ENCODE measurements around the gene RAB5A.
"Not testable (repeated sequence)": the region's sequence is repeated elsewhere in the genome, so short reads cannot be mapped to it uniquely, and the experiment has no call there.

RAB5A gene

DNA sequence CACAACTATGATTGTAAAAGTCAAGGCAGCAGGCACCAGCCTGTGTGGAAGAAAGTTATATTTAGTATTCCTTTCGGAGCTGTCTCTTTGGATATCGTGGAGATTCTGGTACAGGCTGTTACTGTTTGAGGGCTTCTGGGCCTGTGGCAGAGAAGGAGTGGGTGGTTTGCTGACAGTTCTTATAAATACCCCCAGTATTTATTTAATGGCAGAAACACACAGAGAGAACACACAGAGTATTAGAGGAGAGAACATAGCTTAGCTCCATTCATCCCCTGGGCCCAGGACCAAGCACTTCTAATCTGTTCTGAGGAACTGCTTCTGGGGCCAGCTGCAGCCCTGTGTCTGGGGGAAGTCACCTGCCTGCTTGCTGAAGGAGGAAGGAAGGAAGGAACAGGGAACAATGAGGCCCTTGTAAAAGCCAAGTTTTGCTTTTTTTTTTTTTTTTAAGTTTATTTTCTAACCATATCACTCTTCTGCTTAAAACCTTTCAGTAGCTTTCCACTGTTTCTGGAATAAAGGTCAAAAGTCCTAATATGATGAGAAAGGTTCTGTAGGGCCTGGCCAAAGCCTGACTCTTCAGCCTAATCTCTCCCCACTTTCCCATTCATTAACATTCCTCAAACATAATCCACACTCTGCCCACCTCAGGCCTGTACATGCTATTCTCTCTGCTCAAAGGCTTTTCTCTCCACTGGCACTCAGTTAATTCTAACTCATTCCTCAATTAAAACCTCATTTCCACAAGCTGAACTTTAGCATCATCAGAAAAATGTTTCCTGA, 76.9 kb downstream of the RAB5A start:
- H3K9ac ChIP-seq (ENCODE audit: low read length) = no peak overlapping the region
- no peak overlapping the region for H3K4me3 ChIP-seq (ENCODE audit: low read length)
- H4K20me1 ChIP-seq (ENCODE audit: insufficient read depth, low read length) = no peaks in the 10 kb centered on the region
- no peaks in the 10 kb centered on the region for H3K79me2 ChIP-seq (ENCODE audit: low read length)
- no peak overlapping the region for H3K4me2 ChIP-seq (ENCODE audit: low read length)
- H3K36me3 ChIP-seq (replicated peaks; ENCODE audit: low read depth, low read length) = no peaks in the 10 kb centered on the region
- H3K9me3 ChIP-seq (ENCODE audit: insufficient read depth, low read length) = no peaks in the 10 kb centered on the region
- no peak overlapping the region for H3K27ac ChIP-seq (ENCODE audit: low read length)
- TF ChIP-seq EZH2phosphoT487 (IDR thresholded peaks at IDR 0.05; ENCODE audit: low read depth) = no peak
- TF ChIP-seq, protein P1, sequence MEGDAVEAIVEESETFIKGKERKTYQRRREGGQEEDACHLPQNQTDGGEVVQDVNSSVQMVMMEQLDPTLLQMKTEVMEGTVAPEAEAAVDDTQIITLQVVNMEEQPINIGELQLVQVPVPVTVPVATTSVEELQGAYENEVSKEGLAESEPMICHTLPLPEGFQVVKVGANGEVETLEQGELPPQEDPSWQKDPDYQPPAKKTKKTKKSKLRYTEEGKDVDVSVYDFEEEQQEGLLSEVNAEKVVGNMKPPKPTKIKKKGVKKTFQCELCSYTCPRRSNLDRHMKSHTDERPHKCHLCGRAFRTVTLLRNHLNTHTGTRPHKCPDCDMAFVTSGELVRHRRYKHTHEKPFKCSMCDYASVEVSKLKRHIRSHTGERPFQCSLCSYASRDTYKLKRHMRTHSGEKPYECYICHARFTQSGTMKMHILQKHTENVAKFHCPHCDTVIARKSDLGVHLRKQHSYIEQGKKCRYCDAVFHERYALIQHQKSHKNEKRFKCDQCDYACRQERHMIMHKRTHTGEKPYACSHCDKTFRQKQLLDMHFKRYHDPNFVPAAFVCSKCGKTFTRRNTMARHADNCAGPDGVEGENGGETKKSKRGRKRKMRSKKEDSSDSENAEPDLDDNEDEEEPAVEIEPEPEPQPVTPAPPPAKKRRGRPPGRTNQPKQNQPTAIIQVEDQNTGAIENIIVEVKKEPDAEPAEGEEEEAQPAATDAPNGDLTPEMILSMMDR (IDR thresholded peaks at IDR 0.05; ENCODE audit: low read depth, low read length) = no peak
- peaks cover 9% of the 10 kb centered on the region for H3K4me1 ChIP-seq (ENCODE audit: low read length)
- H3K27me3 ChIP-seq (ENCODE audit: low read depth, low read length) = no peaks in the 10 kb centered on the region
- peak overlapping the region; percentile 52 for H2AFZ ChIP-seq (ENCODE audit: low read depth, low read length)

DNA sequence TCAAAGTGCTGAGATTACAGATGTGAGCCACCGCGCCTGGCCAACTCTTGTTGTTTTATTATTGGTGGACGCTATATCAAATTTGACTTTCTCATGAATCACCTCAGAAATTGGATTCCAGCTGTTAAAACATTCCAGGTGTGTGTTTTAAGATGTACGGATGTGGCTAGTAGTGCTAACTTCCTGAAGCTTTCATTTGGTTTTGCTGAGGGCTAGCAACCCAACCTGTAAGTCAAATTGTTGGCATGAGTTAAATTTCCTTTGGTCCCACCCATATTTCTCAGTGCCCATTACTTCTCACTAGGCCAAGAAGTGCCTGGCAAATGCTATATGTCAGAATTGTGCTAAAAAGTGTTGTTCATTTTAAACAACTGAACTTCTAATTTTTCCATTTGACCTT, 80.2 kb downstream of the RAB5A start:
- Histone ChIP-seq H3K27ac (ENCODE audit: low read length) (no peak overlapping the region), H3K36me3 (replicated peaks; ENCODE audit: low read depth, low read length) (no peaks in the 10 kb centered on the region), H3K4me1 (ENCODE audit: low read length) (peaks cover 9% of the 10 kb centered on the region), H3K9me3 (ENCODE audit: insufficient read depth, low read length) (no peaks in the 10 kb centered on the region), H3K79me2 (ENCODE audit: low read length) (no peaks in the 10 kb centered on the region), H3K9ac (ENCODE audit: low read length) (no peak overlapping the region), H3K4me2 (ENCODE audit: low read length) (no peak overlapping the region), H2AFZ (ENCODE audit: low read depth, low read length) (no peak overlapping the region), H3K27me3 (ENCODE audit: low read depth, low read length) (no peaks in the 10 kb centered on the region), H3K4me3 (ENCODE audit: low read length) (no peak overlapping the region), H4K20me1 (ENCODE audit: insufficient read depth, low read length) (no peaks in the 10 kb centered on the region)
- TF ChIP-seq, protein P1 (IDR thresholded peaks at IDR 0.05; ENCODE audit: low read depth, low read length) = no peak
- TF ChIP-seq EZH2phosphoT487 (IDR thresholded peaks at IDR 0.05; ENCODE audit: low read depth) = no peak

DNA sequence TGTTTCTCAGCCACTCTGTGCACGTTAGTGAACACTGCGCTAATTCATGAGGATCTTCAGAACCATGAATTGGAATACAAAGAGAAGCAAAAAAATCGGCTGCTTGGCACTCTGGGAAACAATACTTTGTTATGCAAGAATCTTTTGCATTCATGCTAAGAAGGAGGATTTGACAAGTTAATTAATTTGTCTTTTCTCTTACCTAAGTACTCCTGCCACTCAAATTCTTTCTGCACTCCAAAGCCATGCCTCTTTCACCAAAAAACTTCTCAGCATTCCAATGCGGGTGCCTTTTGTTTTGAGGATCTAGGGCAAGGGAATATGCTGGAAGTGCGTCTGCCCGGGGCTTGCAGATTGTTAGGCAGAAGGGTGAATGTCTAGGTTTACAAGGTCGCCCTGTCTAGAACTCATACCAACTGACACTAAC, 82.0 kb downstream of the RAB5A start:
- H3K4me3 ChIP-seq (ENCODE audit: low read length) = no peak overlapping the region
- H3K27ac ChIP-seq (ENCODE audit: low read length) = no peak overlapping the region
- no peak overlapping the region for H2AFZ ChIP-seq (ENCODE audit: low read depth, low read length)
- no peaks in the 10 kb centered on the region for H3K9me3 ChIP-seq (ENCODE audit: insufficient read depth, low read length)
- H3K4me1 ChIP-seq (ENCODE audit: low read length) = peaks cover 3% of the 10 kb centered on the region
- H3K36me3 ChIP-seq (replicated peaks; ENCODE audit: low read depth, low read length) = no peaks in the 10 kb centered on the region
- no peak overlapping the region for H3K4me2 ChIP-seq (ENCODE audit: low read length)
- H4K20me1 ChIP-seq (ENCODE audit: insufficient read depth, low read length) = no peaks in the 10 kb centered on the region
- TF ChIP-seq, protein P1 (IDR thresholded peaks at IDR 0.05; ENCODE audit: low read depth, low read length) = no peak
- no peak for TF ChIP-seq EZH2phosphoT487 (IDR thresholded peaks at IDR 0.05; ENCODE audit: low read depth)
- no peaks in the 10 kb centered on the region for H3K27me3 ChIP-seq (ENCODE audit: low read depth, low read length)
- H3K79me2 ChIP-seq (ENCODE audit: low read length) = no peaks in the 10 kb centered on the region
- no peak overlapping the region for H3K9ac ChIP-seq (ENCODE audit: low read length)

DNA sequence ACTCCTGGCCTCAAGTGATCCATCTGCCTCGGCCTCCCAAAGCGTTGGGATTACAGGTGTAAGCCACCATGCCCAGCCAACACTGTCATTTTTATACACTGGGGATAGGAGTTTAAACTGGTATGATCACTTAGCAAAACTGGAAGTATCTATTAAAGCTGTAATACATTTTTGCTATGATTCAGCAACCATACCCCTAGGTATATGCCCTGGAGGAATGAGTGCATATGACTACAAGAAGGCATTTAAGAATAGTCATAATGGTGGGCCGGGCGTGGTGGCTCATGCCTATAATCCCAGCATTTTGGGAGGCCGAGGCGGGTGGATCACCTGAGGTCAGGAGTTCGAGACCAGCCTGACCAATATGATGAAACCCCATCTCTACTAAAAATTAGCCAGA, 85.0 kb downstream of the RAB5A start:
- not testable (repeated sequence) for H3K4me2 ChIP-seq (ENCODE audit: low read length); H4K20me1 ChIP-seq (ENCODE audit: insufficient read depth, low read length); H3K36me3 ChIP-seq (replicated peaks; ENCODE audit: low read depth, low read length); H3K9ac ChIP-seq (ENCODE audit: low read length); H3K27me3 ChIP-seq (ENCODE audit: low read depth, low read length); H3K4me3 ChIP-seq (ENCODE audit: low read length); H3K9me3 ChIP-seq (ENCODE audit: insufficient read depth, low read length); H3K4me1 ChIP-seq (ENCODE audit: low read length); H2AFZ ChIP-seq (ENCODE audit: low read depth, low read length); H3K27ac ChIP-seq (ENCODE audit: low read length); H3K79me2 ChIP-seq (ENCODE audit: low read length)
